NAMALWA (cell line): ENCODE results near the gene ARL5C.
"Not testable (repeated sequence)": the region's sequence is repeated elsewhere in the genome, so short reads cannot be mapped to it uniquely, and the experiment has no call there.

ENCODE experiments used
- DNase-seq: peaks from one replicate; pipeline ENCODE4 v3.0.0-alpha.2; 2015; ENCODE audit warnings: low spot score

Gene ARL5C

DNA sequence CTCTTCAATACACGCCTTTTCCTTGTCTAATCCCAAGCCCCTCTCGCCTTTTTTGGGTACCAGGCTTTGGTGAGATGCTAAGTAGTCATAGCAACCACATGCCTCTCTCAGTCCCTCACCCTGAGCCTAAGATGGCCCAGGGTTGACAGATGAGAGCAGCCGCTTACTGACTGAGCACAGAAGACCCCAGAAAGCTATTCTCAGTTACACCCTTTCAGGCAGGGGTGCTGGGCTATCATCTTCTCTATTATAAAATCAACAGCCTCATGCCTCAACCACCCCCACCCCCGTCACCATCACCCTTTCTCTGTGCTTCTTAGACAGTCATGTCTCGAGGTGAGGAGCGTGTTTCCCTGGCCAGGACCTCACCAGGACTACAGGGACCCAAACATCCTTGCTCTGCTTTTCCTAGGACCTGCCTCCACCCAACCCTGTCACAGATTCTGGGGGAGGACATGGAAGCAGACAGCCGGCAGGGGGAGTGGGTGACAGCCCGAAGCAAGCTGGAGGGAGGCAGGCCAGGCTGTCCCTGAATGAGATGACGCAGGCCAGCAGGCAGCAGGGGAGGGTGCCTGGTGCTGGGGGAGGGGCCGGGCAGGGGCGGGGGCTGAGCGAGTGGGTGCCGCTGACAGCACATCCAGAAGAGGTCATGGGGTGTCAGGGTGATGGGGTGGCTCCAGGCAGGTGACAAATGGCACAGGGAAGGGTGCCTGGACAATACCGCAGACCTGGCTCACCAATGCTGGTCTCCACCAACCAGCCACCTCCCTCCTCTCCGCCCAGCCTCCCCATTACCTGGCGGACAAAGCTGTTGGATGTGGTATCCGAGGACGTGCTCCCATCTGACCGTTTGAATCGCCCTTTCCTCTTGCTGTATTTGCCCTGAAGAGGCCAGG, 28.4 kb upstream of the ARL5C start:
- DNase-seq: no peak

DNA sequence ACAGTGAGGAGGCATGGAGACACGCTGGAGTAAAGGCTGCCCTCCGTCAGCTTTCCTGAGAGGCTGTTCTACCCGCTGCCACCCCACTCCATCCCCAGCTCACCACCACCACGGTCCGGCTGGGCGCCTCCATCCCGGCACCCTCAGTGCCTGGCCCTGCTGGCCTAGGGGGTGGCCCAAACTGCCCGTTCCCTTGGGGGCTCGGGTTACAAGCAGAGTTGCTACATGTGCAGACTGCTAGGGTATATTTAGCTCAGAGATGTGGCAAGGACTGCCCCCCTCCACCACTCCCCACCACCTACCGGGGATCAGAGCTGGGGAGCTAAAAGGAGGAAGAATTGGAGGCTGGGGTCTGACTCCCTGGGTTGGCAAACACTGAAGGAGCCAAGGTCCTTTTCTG, 27.4 kb upstream of the ARL5C start:
- DNase-seq: no peak

DNA sequence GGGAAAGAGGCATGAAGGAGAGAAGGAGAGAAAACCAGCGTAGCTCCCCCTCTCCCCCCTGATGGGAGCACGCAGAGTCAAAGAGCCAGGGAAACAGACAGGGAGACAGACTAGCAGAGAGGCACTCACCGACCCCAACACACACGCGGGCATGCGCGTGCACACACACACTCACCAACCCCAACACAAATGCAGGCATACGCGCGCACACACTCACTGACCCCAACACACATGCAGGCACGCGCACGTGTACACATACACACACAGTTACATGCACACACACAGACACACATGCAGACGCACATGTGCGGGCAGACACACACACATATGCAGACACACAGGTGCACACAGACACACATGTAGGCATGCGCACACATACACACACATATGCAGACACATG, 26.9 kb upstream of the ARL5C start:
- DNase-seq: no peak

DNA sequence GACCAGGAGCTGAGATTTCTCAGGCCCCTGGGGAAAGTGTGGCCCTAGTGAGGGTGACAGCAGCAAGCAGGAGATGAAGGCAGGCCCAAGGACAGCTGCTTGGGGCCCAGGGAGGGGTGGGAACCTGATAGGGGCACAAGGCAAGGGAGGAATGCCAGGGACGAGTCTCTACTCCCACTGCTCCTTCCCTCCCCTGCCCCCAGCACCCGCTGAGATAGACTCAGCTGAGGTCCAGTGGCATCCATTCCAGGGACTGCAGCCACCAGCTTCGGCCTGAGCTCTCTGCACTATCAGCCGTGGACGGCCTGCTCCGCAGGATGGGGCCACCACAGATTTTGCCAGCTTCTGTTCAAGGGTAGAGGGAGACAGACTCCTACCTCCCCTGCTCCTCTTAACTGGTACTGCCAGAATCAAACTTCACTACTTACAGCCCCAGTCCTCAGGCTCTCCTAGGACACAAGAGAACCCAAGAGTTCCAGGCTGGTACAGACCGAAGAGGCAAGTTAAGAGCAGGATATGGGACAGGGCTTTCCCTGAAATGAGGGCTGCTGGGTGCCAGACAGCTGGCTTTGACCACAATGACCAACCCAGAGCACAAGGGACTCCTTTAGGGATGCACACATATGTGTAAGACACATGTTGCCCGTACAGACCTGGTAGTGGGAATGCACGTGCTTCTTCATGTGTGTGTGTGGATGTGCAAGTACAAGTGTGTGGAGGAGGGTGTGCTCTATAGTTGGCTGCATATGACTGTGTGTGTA, 26.0 kb upstream of the ARL5C start:
- no peak for DNase-seq

DNA sequence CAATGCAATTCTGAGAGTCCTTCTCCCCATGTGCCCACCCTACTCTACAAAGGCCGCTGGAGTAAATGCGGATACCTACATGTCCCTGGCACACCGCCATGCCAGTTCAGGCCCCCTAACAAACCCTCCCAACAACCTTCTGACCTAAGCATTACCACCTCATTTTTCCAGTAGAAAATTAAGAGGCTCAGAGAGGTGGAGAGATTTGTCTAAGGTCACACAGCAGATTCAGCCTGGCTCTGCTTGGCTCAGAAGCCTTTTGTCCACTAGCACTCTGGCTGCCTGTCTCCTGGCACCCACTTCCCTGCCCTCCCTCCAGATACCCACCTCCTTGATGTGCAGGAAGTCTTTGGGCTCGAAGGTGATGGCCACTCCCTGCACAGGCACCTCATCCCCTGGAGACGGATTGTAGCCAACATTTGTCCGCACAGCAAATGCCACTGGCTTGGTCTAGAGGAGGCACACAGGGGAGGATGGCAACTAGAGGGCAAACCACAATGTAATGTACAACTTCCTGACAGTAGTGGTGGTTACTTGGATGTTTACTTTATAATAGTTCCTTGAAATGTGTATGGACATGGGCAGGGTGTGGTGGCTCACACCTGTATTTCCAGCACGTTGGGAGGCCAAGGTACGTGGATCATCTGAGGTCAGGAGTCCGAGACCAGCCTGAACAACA, 21.3 kb upstream of the ARL5C start:
- DNase-seq: no peak

DNA sequence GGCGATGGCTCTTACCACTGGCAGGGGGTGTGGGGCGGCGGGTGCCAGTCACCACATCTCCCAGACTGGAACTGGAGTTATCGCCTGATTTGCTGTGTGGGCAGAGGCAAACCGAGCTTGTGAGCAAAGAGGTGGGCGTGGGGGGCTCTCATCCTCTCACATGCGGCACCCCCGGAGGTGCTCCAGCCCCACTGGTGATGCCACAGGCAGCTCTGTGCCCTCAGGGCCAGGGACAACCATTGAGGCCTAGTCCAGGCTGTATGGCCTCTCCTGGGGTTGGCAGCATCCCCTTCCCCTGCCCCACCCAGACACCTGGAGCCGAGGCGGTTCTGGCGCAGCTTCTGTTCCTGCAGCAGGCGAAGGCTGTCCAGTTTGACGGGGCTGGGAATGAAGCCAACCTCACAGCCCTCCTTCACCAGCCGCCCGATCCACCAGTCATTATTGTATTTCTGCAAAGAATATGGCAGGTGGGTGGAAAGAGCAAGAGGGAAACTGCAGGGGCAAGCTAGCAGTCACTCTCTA, 20.6 kb upstream of the ARL5C start:
- no peak for DNase-seq

DNA sequence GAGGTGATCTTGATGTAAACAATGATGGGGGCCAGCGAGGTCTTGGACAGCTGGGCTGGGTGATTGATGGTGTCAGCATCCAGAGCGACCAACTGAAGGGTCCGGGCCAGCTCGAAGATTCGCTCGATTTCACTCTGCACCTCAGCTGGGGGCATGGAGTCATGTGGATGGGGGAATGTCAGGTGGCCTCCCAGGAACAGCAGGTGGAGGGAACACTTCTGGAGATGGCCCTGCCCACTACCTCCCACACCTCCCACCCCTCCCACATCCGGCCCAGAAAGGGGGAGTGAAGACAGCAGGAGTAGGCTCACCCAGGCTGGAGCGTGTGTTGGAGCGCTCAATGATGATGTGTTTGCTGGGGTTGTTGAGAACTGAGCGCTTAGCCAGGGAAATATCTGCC, 17.8 kb upstream of the ARL5C start:
- no peak for DNase-seq

DNA sequence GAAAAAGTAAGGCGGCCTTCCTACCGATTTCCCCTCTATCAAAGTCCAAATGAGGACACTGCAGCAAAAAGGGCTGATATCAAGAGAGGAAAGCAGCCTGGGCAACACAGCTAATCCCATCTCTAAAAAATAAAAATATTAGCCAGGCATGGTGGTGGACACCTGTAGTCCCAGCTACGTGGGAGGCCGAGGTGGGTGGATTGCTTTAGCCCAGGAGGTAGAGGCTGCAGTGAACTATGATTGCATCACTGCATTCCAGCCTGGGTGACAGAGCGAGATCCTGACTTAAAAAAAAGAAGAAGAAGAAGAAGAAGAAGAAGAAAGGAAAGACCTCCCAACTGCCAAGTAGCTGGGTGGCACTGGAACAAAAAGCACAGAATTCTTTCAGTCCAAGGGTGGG, 17.1 kb upstream of the ARL5C start:
- DNase-seq: no peak

DNA sequence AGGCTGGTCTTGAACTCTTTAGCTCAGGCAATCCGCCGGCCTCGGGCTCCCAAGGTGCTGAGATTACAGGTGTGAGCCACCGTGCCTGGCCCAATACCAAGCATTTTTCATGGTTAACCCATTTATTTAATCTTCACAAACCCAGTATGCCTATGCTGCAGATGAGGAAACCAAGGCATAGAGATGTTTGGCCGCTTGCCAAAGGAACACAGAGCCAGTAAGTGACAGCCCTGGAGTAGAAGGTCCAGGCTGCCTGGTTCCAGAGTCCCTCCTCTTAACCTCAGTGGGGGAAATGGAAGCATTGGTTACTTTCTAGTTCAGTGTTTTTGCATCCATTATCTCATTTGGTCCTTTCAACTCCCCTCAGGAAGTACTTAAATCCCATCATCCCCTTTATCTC, 15.3 kb upstream of the ARL5C start:
- no peak for DNase-seq

DNA sequence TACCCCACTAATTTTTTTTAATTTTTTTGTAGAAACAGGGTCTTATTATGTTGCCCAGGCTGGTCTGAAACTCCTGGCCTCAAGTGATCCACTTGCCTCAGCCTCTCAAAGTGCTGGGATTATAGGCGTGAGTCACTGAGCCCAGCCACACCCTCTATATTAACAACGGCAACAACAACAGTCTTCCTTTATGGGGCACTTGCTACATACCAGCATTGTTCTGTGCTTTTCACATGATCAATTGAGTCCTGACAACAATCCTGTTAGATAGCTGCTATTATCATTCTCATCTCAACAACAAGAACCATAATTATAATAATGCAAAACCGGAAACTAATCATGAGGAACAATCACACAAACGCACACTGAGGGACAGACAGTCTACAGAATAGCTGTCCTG, 12.6 kb upstream of the ARL5C start:
- DNase-seq: no peak

DNA sequence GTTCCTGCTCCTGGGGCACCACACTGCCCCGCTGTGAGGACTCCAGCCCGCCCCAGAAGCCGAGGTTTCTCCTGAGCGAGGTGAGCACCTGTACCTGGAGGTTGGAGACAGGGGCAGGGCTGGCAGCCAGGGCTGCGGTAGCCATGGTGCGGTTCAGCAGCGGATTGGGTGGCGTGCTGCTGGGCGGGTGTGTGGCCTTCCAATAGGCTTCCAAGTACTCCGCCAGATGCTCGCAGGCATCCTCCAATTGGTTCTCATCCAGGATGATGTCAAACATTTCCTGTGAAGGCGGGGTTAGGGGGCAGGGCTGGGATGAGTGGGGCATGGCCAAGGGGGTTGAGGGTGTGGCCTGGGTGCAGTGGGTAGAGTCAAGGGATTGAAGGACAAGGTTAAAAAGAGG, 11.3 kb upstream of the ARL5C start:
- peak; percentile 32 for DNase-seq

DNA sequence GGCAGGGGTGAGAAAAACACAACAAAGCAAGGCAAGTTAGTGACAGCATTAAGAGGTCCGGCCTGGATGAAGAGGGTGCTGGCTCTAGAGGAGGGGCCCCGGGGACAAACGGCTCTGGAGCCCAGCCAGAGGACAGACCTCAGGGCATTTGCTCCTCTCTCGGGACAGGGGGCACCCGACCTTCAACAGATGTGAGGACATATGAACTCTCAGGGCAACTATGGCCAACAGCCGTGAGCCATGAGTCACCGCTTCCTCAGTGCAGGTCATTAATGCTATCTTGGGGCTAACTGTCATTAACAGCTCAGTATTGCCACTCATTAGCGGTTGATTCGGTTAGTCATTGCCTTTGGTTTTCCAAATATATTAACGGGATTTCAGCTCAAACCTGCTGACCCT, 9.7 kb upstream of the ARL5C start:
- DNase-seq: no peak

DNA sequence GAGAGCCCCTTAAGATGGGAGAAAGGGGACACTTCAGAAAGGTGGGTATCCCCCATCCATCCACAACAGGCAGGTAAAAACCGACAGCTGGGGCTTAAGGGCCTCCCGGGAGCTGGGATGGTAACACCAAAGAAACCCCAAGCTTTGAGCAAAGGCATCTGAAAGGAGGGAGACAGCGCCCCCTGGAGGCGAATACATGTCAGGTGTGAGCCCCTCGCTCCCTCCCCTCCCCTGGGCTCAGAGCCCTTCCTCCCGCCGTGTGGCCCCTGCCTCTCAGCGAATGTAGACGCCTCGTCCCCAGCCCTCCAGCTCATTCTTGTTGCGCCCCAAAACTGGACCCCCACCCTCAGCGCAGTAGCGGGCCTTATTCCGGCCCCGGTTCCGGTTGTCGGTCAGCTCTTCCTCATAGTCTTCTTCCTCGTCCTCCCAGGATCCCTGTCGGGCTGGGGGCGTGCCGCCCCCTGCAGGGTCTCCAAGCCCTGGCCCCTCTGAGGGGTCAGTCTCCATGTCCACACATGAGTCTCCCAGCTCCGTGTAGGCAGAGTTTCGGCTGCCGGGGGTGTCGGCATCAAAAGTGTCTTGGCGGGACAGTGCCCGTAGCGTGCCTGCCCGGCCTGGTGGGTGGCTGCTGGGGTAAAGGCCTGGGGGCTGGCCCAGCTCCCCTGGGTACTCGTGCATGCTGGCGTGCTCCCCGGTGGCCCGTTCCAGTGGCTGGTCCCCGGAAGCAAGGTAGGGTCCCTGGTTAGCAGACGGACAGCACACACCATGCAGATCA, 9.1 kb upstream of the ARL5C start:
- peak; percentile 84 for DNase-seq

DNA sequence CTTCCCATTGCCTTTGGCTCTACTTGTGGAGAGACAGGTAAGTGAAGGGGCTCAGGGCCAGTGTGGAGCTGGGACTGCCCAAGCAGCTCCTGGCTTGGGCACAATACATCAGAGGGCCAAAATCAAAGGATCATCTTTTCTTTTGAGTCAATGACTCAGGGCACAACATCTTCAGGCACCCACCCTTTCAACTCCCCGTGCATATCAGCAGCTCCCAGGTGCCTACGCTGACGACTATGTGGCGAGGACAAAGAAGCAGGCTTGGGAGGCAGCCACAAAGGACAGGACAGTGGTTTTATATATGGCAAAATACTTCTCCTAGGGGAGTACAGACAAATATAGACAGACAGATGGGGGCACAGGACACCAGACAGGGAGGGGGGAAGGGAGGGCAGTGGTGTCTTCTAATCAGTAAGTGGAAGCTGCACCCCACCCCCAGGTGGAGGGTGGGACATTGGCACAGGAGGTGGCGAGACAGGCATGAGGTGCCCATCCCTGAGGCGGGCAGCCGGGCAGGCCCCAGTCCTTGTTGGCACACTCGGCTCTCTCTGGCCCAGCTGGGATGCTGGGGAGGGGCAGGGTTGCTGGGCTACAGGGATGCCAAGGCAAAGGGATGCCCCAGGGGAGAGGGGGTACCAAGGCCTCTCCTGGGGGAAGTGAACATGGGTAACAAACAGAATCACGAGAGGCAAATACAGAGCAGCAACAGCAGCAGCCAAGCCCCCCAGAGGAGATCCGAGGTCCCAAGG, 7.7 kb upstream of the ARL5C start:
- no peak for DNase-seq

DNA sequence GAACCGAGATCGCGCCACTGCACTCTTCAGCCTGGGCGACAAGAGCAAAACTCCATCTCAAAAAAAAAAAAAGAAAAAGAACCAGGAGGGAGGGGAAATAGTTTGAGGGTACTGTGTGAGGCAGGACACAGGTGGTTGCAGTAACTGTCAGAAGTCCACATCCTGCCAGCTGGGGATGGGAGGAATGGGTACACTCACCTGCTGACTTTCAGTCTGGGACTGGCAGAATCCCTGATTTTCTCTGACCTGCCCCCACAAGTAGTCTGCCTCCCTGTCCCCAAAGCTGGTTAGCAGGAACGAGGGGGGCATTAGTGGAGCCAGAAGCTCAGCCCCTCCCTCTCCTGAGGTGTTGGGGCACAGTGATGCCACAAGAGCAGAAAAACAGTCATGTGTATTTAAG, 7.1 kb upstream of the ARL5C start:
- DNase-seq: no peak

DNA sequence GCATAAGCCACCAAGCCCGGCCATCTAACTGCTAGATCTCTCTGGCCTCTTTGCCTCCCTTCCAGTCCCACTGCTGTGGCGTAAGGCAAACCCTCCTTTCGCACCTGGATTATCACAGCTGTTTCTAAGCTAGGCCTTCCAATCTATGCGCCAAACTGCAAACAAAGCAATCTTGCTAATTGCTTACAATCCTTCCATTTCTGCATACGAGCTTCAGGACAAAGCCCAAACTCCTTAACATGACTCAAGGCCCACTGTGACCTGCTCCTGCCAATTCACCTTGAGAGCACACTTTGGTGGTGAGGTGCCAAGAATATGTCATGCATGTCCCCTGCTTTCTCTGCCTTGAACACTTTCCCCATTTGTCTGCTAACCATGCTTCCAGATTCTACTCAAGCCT, 6.0 kb upstream of the ARL5C start:
- no peak for DNase-seq

DNA sequence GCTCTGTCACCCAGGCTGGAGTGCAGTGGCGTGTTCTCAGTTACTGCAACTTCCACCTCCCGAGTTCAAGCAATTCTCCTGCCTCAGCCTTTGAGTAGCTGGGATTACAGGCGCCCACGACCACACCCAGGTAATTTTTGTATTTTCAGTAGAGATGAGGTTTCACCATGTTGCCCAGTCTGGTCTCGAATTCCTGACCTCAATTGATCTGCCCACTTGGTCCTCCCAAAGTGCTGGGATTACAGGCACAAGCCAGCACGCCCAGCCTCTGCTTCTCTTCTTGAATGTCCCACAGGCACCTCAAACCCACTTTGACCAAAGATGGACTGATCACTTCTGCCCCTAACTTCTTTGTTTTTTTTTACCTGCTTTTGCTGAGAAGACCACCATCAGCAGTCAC, 4.6 kb upstream of the ARL5C start:
- DNase-seq: no peak

DNA sequence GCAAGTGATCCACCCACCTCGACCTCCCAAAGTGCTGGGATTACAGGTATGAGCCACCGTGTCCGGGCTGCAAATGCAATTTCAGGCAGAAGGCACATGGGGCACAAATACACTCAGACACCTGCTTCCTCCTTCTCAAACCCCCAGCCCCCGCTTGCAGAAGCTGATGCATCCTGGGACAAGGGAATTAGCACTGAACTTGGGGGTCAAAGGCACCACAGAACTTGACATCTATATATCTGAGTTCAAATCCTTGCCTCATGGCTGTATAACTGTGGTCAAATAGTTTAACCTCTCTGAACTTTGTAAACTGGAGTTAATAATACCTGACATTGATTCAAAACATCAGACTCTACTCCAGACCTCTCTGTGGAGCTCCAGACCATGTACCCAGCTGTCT, 4.1 kb upstream of the ARL5C start:
- DNase-seq: no peak

DNA sequence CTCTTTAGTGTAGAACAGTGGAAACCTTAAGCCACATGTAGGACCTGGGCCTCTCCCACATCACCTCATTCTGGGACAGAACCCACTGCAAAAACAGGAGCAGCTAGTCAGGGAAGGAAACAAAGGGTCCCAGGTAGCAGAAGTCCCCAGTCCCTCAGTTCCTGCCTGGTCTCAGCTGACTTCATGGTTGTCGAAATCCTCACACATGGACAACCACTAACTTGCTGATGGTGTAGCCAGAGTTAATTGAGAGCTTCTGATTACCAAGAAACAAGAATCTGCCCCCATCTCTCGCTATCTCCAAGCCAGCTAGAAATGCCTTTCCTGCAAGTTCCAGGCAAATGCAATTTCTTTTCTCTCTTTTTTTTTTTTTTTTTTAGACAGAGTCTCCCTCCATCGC, 3.6 kb upstream of the ARL5C start:
- DNase-seq: no peak

DNA sequence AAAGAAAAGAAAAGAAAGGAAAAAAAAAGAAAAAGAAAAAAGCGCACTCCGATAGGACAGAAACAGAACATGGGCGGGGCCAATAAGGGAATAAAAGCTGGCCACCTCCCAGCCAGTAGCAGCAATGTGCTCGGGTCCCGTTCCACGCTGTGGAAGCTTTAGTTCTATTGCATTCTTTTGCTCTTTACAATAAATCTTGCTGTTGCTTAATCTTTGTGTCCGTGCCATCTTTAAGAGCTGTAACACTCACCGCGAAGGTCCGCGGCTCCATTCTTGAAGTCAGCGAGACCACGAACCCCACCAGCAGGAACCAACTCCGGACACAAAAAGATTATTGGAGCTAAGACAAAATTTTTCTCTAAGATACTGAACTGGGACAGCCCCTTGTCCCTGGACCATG, 3.1 kb upstream of the ARL5C start:
- DNase-seq: no peak

DNA sequence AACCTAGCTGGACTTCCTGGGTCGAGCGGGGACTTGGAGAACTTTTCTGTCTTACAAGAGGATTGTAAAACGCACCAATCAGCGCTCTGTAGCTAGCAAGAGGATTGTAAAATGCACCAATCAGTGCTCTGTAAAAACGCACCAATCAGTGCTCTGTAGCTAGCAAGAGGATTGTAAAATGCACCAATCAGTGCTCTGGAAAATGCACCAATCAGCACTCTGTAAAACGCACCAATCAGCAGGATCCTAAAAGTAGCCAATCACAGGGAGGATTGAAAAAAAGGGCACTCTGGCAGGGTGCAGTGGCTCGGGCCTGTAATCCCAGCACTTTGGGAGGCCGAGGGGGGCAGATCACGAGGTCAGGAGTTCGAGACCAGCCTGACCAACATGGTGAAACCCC, 2.5 kb upstream of the ARL5C start:
- DNase-seq: not testable (repeated sequence)
